ENCODE results near the gene STMN1. TPM values are rescaled to one million over a fixed set of nuclear protein-coding genes. Genes with fewer than 3 reads are reported as not detected.
A peak's percentile ranks its signal among the peaks of the same experiment; 100 is the strongest.

The STMN1 gene
- total and polyA plus RNA-seq, 9 of the 15 experiments (the other 6 are each of a cell fraction or from before 2014, with no cell fraction given), result 269 to 2,153 (median 595) TPM

DNA sequence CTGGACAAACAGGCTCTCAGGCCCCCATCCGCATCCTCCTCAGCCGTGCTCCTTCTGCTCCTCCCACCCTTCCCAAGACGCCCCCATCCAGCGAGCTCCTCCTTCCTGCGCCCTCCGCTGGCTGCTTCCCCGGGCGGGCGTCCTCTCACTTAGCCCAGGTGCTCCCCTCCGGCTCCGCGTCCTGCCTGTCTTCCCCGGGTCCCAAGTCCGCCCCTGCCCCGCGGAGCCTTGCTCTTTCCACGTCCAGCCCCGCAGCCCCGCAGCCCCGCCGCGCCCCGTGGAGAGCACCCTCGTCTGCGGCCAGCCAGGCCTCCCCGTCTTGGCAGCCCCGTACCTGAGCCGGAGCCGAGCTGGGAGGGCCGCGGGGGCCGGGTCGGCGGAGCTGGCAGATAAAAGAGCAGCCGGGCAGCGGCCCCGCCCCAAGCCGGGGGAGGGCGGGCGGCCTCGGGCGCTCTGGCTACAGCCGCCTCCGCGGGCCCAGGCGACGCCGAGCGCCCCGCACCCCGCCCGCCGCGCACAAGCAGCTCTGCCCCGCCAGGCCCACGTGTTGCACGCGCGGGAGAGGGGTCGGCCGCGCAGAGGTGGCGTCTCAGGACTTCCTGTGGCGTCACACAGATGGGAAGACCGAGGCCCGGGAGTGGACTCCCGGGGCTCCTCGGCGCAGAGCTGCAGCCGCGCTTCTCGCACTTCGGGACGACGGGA is 30.9 kb downstream of the STMN1 start, which contains the start of gene PAQR7 (continued):
- no peak for TF ChIP-seq CBX8 (IDR thresholded peaks at IDR 0.05; ENCODE audit: borderline replicate concordance, extremely low read depth, low read depth, low read length, poor library complexity, severe bottlenecking)
- no peak for TF ChIP-seq HMG20B (CRISPR knock-in tag; IDR thresholded peaks at IDR 0.05)
- peak; percentile 97; the same call in 1 of the 2 replicates for TF ChIP-seq FOXP4 (CRISPR knock-in tag; IDR thresholded peaks at IDR 0.05; ENCODE audit: borderline replicate concordance)
- TF ChIP-seq FOXP1 (CRISPR knock-in tag; IDR thresholded peaks at IDR 0.05), result peak; percentile 97
- peak; percentile 97; the same call in 1 of the 2 replicates for TF ChIP-seq NR4A1 (CRISPR knock-in tag; IDR thresholded peaks at IDR 0.05)
- peak; percentile 79; the same call in 1 of the 2 replicates for TF ChIP-seq NR4A1 (tag; IDR thresholded peaks at IDR 0.05)
- TF ChIP-seq SREBF1 (IDR thresholded peaks at IDR 0.05; ENCODE audit: borderline replicate concordance, low read depth, low read length), result no peak
- TF ChIP-seq SMAD2 (IDR thresholded peaks at IDR 0.05; ENCODE audit: low read depth, low read length), result no peak
- 0 out of 2 replicates have a peak, but pooled peaks have one; percentile 36 for TF ChIP-seq ESRRA (IDR thresholded peaks at IDR 0.05; ENCODE audit: borderline replicate concordance, low read depth)
- no peak for TF ChIP-seq TAF7 (tag; IDR thresholded peaks at IDR 0.05)
- peak; percentile 7; the same call in 1 of the 2 replicates for TF ChIP-seq MIER1 (IDR thresholded peaks at IDR 0.05; ENCODE audit: low read depth)
- 0 out of 2 replicates have a peak, but pooled peaks have one; percentile 25 for TF ChIP-seq ZFPM2 (CRISPR knock-in tag; IDR thresholded peaks at IDR 0.05)
- no peak for TF ChIP-seq ZBED1 (IDR thresholded peaks at IDR 0.05)
- no peak; the same call in 1 of the 2 replicates for TF ChIP-seq NR1H2 (CRISPR knock-in tag; IDR thresholded peaks at IDR 0.05)
- peak; percentile 72; the same call in 1 of the 2 replicates for TF ChIP-seq ZNF644 (tag; IDR thresholded peaks at IDR 0.05; ENCODE audit: low read depth)
- TF ChIP-seq ZNF507 (tag; conservative IDR thresholded peaks at IDR 0.05), result no peak
- TF ChIP-seq, protein P1, sequence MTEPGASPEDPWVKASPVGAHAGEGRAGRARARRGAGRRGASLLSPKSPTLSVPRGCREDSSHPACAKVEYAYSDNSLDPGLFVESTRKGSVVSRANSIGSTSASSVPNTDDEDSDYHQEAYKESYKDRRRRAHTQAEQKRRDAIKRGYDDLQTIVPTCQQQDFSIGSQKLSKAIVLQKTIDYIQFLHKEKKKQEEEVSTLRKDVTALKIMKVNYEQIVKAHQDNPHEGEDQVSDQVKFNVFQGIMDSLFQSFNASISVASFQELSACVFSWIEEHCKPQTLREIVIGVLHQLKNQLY (CRISPR knock-in tag; conservative IDR thresholded peaks at IDR 0.05), result 0 out of 4 replicates have a peak, but pooled peaks of 1 of the 2 experiments have one; percentile 66
- TF ChIP-seq, protein P2, sequence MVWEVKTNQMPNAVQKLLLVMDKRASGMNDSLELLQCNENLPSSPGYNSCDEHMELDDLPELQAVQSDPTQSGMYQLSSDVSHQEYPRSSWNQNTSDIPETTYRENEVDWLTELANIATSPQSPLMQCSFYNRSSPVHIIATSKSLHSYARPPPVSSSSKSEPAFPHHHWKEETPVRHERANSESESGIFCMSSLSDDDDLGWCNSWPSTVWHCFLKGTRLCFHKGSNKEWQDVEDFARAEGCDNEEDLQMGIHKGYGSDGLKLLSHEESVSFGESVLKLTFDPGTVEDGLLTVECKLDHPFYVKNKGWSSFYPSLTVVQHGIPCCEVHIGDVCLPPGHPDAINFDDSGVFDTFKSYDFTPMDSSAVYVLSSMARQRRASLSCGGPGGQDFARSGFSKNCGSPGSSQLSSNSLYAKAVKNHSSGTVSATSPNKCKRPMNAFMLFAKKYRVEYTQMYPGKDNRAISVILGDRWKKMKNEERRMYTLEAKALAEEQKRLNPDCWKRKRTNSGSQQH (CRISPR knock-in tag; IDR thresholded peaks at IDR 0.05), result no peak
- TF ChIP-seq, protein P3, sequence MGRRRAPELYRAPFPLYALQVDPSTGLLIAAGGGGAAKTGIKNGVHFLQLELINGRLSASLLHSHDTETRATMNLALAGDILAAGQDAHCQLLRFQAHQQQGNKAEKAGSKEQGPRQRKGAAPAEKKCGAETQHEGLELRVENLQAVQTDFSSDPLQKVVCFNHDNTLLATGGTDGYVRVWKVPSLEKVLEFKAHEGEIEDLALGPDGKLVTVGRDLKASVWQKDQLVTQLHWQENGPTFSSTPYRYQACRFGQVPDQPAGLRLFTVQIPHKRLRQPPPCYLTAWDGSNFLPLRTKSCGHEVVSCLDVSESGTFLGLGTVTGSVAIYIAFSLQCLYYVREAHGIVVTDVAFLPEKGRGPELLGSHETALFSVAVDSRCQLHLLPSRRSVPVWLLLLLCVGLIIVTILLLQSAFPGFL (CRISPR knock-in tag; IDR thresholded peaks at IDR 0.05), result no peak
- no peak for TF ChIP-seq MAFF (IDR thresholded peaks at IDR 0.05; ENCODE audit: low read length)
- TF ChIP-seq ZC3H8 (IDR thresholded peaks at IDR 0.05), result no peak
- TF ChIP-seq RNF2 (IDR thresholded peaks at IDR 0.05), result peak; percentile 75; the same call in 1 of the 2 replicates
- TF ChIP-seq SMARCB1 (IDR thresholded peaks at IDR 0.05; ENCODE audit: insufficient read length, low read depth), result no peak
- no peak for TF ChIP-seq TFAM (CRISPR knock-in tag; conservative IDR thresholded peaks at IDR 0.05)
